Parathyroid adenoma (tissue), 2 donors: Measurements from ENCODE around the gene PPT1.
"Not testable (repeated sequence)": the region's sequence is repeated elsewhere in the genome, so short reads cannot be mapped to it uniquely, and the experiment has no call there.

Source experiments
- H2AFZ ChIP-seq: fragments of 300-600 bp; sonication (generic); one replicate; pipeline ENCODE4 v1.7.0; 2017; ENCODE audit warnings: antibody characterized with exemption, mild to moderate bottlenecking
- H3K27ac ChIP-seq: fragments of 300-600 bp; sonication (generic); one replicate; pipeline ENCODE4 v1.7.0; 2017
- H3K27me3 ChIP-seq: fragments of 300-600 bp; sonication (generic); one replicate; pipeline ENCODE4 v1.7.0; 2017; ENCODE audit warnings: low read length; ENCODE audit not compliant: control insufficient read depth, insufficient read depth
- H3K36me3 ChIP-seq: fragments of 300-600 bp; sonication (generic); one replicate; pipeline ENCODE4 v1.7.0; 2017; ENCODE audit warnings: low read length; ENCODE audit not compliant: control insufficient read depth, insufficient read depth
- H3K4me1 ChIP-seq: fragments of 300-600 bp; sonication (generic); one replicate; pipeline ENCODE4 v1.7.0; 2017; ENCODE audit warnings: control low read depth
- H3K4me2 ChIP-seq: fragments of 300-600 bp; sonication (generic); one replicate; pipeline ENCODE4 v1.7.0; 2017; ENCODE audit warnings: low read length
- H3K4me3 ChIP-seq: fragments of 300-600 bp; sonication (generic); one replicate; pipeline ENCODE4 v1.7.0; 2017; ENCODE audit warnings: low read depth, low read length
- H3K79me2 ChIP-seq: fragments of 300-600 bp; sonication (generic); one replicate; pipeline ENCODE4 v1.7.0; 2017; ENCODE audit warnings: control low read depth
- H3K9ac ChIP-seq: fragments of 300-600 bp; sonication (generic); one replicate; pipeline ENCODE4 v1.7.0; 2017; ENCODE audit warnings: mild to moderate bottlenecking
- H3K9me3 ChIP-seq: fragments of 300-600 bp; sonication (generic); one replicate; pipeline ENCODE4 v1.7.0; 2017; ENCODE audit warnings: low read length; ENCODE audit not compliant: control insufficient read depth
- CTCF ChIP-seq: fragments of 300-600 bp; sonication (generic); IDR thresholded peaks from one replicate; pipeline ENCODE4 v1.7.0; 2017; ENCODE audit warnings: antibody characterized with exemption, mild to moderate bottlenecking
- donor health status: primary hyperparathyroidism.

The PPT1 gene

GRCh38 chr1:40039245-40039756 lies 57.8 kb downstream of the PPT1 start:
- Histone ChIP-seq H3K9ac (no peak overlapping the region), H3K9me3 (no peaks in the 10 kb centered on the region), H3K79me2 (peaks cover 15% of the 10 kb centered on the region), H3K27me3 (no peaks in the 10 kb centered on the region), H3K27ac (peak overlapping the region; percentile 99), H3K4me1 (peaks cover 15% of the 10 kb centered on the region), H3K36me3 (no peaks in the 10 kb centered on the region), H3K4me3 (peak overlapping the region; percentile 99), H2AFZ (peak overlapping the region; percentile 81), H3K4me2 (peak overlapping the region; percentile 100)
- no peak for TF ChIP-seq CTCF

GRCh38 chr1:40038697-40039096 lies 58.4 kb downstream of the PPT1 start:
- Histone ChIP-seq H3K9me3 (no peaks in the 10 kb centered on the region), H2AFZ (no peak overlapping the region), H3K27ac (peak overlapping the region; percentile 99), H3K4me1 (peaks cover 15% of the 10 kb centered on the region), H3K4me2 (no peak overlapping the region), H3K9ac (no peak overlapping the region), H3K36me3 (no peaks in the 10 kb centered on the region), H3K4me3 (no peak overlapping the region), H3K79me2 (peaks cover 15% of the 10 kb centered on the region), H3K27me3 (no peaks in the 10 kb centered on the region)
- TF ChIP-seq CTCF: no peak

- H3K4me1 ChIP-seq: peaks cover 15% of the 10 kb centered on the region
- not testable (repeated sequence) for H3K4me2 ChIP-seq, H3K36me3 ChIP-seq, H3K4me3 ChIP-seq, H3K9ac ChIP-seq, H3K27me3 ChIP-seq, H3K9me3 ChIP-seq, H2AFZ ChIP-seq
- peaks cover 10% of the 10 kb centered on the region for H3K79me2 ChIP-seq
- peak overlapping the region; percentile 83 for H3K27ac ChIP-seq
Measured at GRCh38 chr1:40037254-40037653, 59.8 kb downstream of the PPT1 start.

GRCh38 chr1:40036574-40036973 lies 60.5 kb downstream of the PPT1 start:
- H3K79me2 ChIP-seq: peaks cover 9% of the 10 kb centered on the region
- no peak for TF ChIP-seq CTCF

GRCh38 chr1:40034869-40035268 lies 62.2 kb downstream of the PPT1 start:
- H3K9ac ChIP-seq: no peak overlapping the region
- H2AFZ ChIP-seq: peak overlapping the region; percentile 56
- no peak for TF ChIP-seq CTCF
- H3K4me3 ChIP-seq: no peak overlapping the region
- H3K4me2 ChIP-seq: no peak overlapping the region
- H3K36me3 ChIP-seq: no peaks in the 10 kb centered on the region
- H3K9me3 ChIP-seq: no peaks in the 10 kb centered on the region
- no peak overlapping the region for H3K27ac ChIP-seq
- H3K27me3 ChIP-seq: no peaks in the 10 kb centered on the region
- no peaks in the 10 kb centered on the region for H3K79me2 ChIP-seq
- peaks cover 15% of the 10 kb centered on the region for H3K4me1 ChIP-seq

More at GRCh38 chr1:40036574-40036973, 60.5 kb downstream of the PPT1 start:
- Histone ChIP-seq H3K4me1 (peaks cover 15% of the 10 kb centered on the region), H3K36me3 (no peaks in the 10 kb centered on the region), H3K4me2 (peak overlapping the region; percentile 16), H2AFZ (peak overlapping the region; percentile 50), H3K9me3 (no peaks in the 10 kb centered on the region), H3K27me3 (no peaks in the 10 kb centered on the region), H3K27ac (peak overlapping the region; percentile 83), H3K9ac (no peak overlapping the region), H3K4me3 (no peak overlapping the region)
